GM23338 (cell line): ENCODE measurements around the gene C19orf18. TPM values are rescaled to one million over a fixed set of nuclear protein-coding genes. Genes with fewer than 3 reads are reported as not detected.

Experiments
- ATAC-seq: fragments of 200-7000 bp; cut with Tn5 transposase; 3 replicates; pipeline ENCODE4 v1.9.1; 2020
- DNase-seq: peaks from one replicate; pipeline ENCODE4 v3.0.0-alpha.2; 2015; ENCODE audit warnings: low spot score
- H2AFZ ChIP-seq: fragments of 200-600 bp; sonication (generic); 2 replicates; pipeline ENCODE4 v1.8.0; 2016; ENCODE audit warnings: antibody characterized with exemption, mild to moderate bottlenecking, moderate library complexity
- H3F3A ChIP-seq: fragments of 200-600 bp; sonication (generic); replicated peaks from 2 replicates; pipeline ENCODE4 v1.8.0; 2017; ENCODE audit warnings: antibody characterized with exemption, mixed run types, low read depth
- H3K27ac ChIP-seq: fragments of 200-600 bp; sonication (generic); 2 replicates; pipeline ENCODE4 v1.6.1; 2016; ENCODE audit warnings: low read depth
- H3K27me3 ChIP-seq: fragments of 200-600 bp; sonication (generic); 2 replicates; pipeline ENCODE4 v1.8.0; 2016; ENCODE audit warnings: mild to moderate bottlenecking, mixed run types, moderate library complexity; ENCODE audit not compliant: insufficient read depth
- H3K36me3 ChIP-seq: fragments of 200-600 bp; sonication (generic); 2 replicates; pipeline ENCODE4 v1.8.0; 2016; ENCODE audit warnings: mild to moderate bottlenecking; ENCODE audit not compliant: insufficient read depth
- H3K4me1 ChIP-seq: fragments of 200-600 bp; sonication (generic); 2 replicates; pipeline ENCODE4 v1.8.0; 2016; ENCODE audit warnings: mild to moderate bottlenecking, moderate library complexity; ENCODE audit not compliant: insufficient read depth
- H3K4me2 ChIP-seq: fragments of 200-600 bp; sonication (generic); 2 replicates; pipeline ENCODE4 v1.7.1; 2017; ENCODE audit warnings: mixed run types
- H3K4me3 ChIP-seq: fragments of 200-600 bp; sonication (generic); 2 replicates; pipeline ENCODE4 v1.6.1; 2016; ENCODE audit warnings: mixed run types
- H3K79me2 ChIP-seq: fragments of 200-600 bp; sonication (generic); replicated peaks from 2 replicates; pipeline ENCODE4 v1.8.0; 2017; ENCODE audit warnings: mild to moderate bottlenecking; ENCODE audit not compliant: insufficient read depth
- H3K9me2 ChIP-seq: fragments of 200-600 bp; sonication (generic); 2 replicates; pipeline ENCODE4 v1.8.0; 2017; ENCODE audit not compliant: insufficient read depth
- H4K20me1 ChIP-seq: fragments of 200-600 bp; sonication (generic); replicated peaks from 2 replicates; pipeline ENCODE4 v1.8.0; 2017; ENCODE audit warnings: mild to moderate bottlenecking; ENCODE audit not compliant: insufficient read depth
- H3K27ac Mint-ChIP-seq: 2 replicates; pipeline ENCODE4 v1.8.0; 2020; ENCODE audit warnings: inconsistent platforms, mild to moderate bottlenecking, moderate library complexity, mixed read lengths
- H3K27me3 Mint-ChIP-seq: 3 replicates; pipeline ENCODE4 v1.8.0; 2022; ENCODE audit warnings: low read depth, mild to moderate bottlenecking, moderate library complexity, mixed read lengths, inconsistent platforms; ENCODE audit not compliant: insufficient read depth, poor library complexity
- H3K36me3 Mint-ChIP-seq: 3 replicates; pipeline ENCODE4 v1.8.0; 2021; ENCODE audit warnings: low read depth, mild to moderate bottlenecking, inconsistent platforms, moderate library complexity, mixed read lengths
- H3K4me1 Mint-ChIP-seq: 3 replicates; pipeline ENCODE4 v1.8.0; 2020; ENCODE audit warnings: mild to moderate bottlenecking, inconsistent platforms, mixed read lengths
- H3K4me3 Mint-ChIP-seq: 3 replicates; pipeline ENCODE4 v1.8.0; 2021; ENCODE audit warnings: moderate library complexity, mild to moderate bottlenecking, inconsistent platforms, mixed read lengths
- H3K9me3 Mint-ChIP-seq: 3 replicates; pipeline ENCODE4 v1.8.0; 2020; ENCODE audit warnings: moderate library complexity, mild to moderate bottlenecking, inconsistent platforms, mixed read lengths
- CREB1 ChIP-seq: fragments of 250-450 bp; sonication (Bioruptor Pico); IDR thresholded peaks from 2 replicates; pipeline ENCODE4 v1.5.0; 2020; ENCODE audit warnings: low read depth, mild to moderate bottlenecking, moderate library complexity
- ETS1 ChIP-seq: IDR thresholded peaks from 2 replicates; pipeline ENCODE4 v1.6.1; 2016; ENCODE audit warnings: antibody characterized with exemption
- EZH2 ChIP-seq: fragments of 200-600 bp; sonication (generic); IDR thresholded peaks from one replicate; pipeline ENCODE4 v1.8.0; 2017; ENCODE audit warnings: antibody characterized with exemption, mild to moderate bottlenecking, low read depth; ENCODE audit not compliant: unreplicated experiment
- EZH2phosphoT487 ChIP-seq: fragments of 200-600 bp; sonication (generic); IDR thresholded peaks from one replicate; pipeline ENCODE4 v1.8.1; 2018; ENCODE audit warnings: antibody characterized with exemption; ENCODE audit not compliant: unreplicated experiment
- JUNB ChIP-seq: IDR thresholded peaks from one replicate; pipeline ENCODE4 v1.6.1; 2016; ENCODE audit warnings: antibody characterized with exemption; ENCODE audit not compliant: unreplicated experiment
- NANOG ChIP-seq: IDR thresholded peaks from 2 replicates; pipeline ENCODE4 v1.6.1; 2016; ENCODE audit warnings: antibody characterized with exemption, borderline replicate concordance
- POLR2AphosphoS5 ChIP-seq: IDR thresholded peaks from 2 replicates; pipeline ENCODE4 v1.6.1; 2016; ENCODE audit warnings: antibody characterized with exemption, low read depth
- STAT1 ChIP-seq: IDR thresholded peaks from one replicate; pipeline ENCODE4 v1.6.1; 2016; ENCODE audit warnings: antibody characterized with exemption; ENCODE audit not compliant: unreplicated experiment
- ZNF114 ChIP-seq: fragments of 250-450 bp; sonication (Bioruptor Pico); IDR thresholded peaks from 2 replicates; pipeline ENCODE4 v1.5.0; 2020; ENCODE audit warnings: mild to moderate bottlenecking, moderate library complexity
- ZNF331 ChIP-seq: fragments of 250-450 bp; sonication (Bioruptor Pico); IDR thresholded peaks from 2 replicates; pipeline ENCODE4 v1.5.0; 2020; ENCODE audit warnings: low read depth, mild to moderate bottlenecking, moderate library complexity
- polyA plus RNA-seq: library from polyadenylated mRNA; unstranded; fragments of >200 nt; fragmentation: Nextera tagmentation; extraction: Ambion mirVana; gene quantifications from 2 replicates; pipeline ENCODE4 v1.2.1, GENCODE V29; 2016
- total RNA-seq: library from RNA; depleted of rRNA; stranded (reverse); fragments of >200 nt; shearing (Covaris generic); gene quantifications from 2 replicates; pipeline ENCODE4 v1.2.3, GENCODE V29; 2014
- TF ChIP-seq, protein P1 (sequence below), 2 experiments: fragments of 200-600 bp in 1 of 2; sonication (generic) in 1 of 2; conservative IDR thresholded peaks; 2 replicates each; pipeline versions ENCODE4 v1.5.1 to v1.6.1; 2016 to 2017; ENCODE audit warnings: antibody characterized with exemption in 2 of 2, low read depth in 2 of 2, mild to moderate bottlenecking in 2 of 2, moderate library complexity in 1 of 2
- TF ChIP-seq, protein P2 (sequence below): fragments of 250-450 bp; sonication (Bioruptor Pico); IDR thresholded peaks from 2 replicates; pipeline ENCODE4 v1.5.0; 2020; ENCODE audit warnings: mild to moderate bottlenecking, moderate library complexity

Gene C19orf18
- total and polyA plus RNA-seq, 2 experiments from 2014 or later = 1.0 TPM; not detected in 1

DNA sequence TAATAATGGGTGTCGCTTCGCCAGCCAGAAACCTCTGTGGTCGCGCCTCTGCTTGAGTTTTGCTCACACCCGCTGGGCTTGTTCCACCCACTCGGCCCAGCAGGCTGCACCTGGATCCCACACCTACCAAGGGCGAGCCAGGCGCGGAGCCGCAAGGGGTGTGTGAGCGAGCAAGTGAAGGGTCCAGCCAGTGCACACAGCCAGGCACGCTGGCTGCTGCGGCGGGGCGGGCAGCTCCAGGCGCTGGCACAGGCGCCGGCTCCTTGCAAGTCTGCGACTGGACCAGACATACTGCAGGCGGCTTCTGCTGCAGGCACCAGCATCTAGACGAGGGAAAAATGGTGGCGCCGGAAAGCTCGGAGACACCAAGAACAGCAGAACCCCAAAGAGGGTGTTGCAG is 25.0 kb downstream of the C19orf18 start:
- Mint-ChIP-seq H3K36me3 (peaks cover 17% of the 10 kb centered on the region), H3K27me3 (peaks cover 10% of the 10 kb centered on the region), H3K4me3 (no peak overlapping the region), H3K4me1 (peaks cover 12% of the 10 kb centered on the region), H3K9me3 (peaks cover 46% of the 10 kb centered on the region), H3K27ac (no peak overlapping the region)
- Histone ChIP-seq H3K36me3 (no peaks in the 10 kb centered on the region), H3K27me3 (no peaks in the 10 kb centered on the region), H3K4me2 (no peak overlapping the region), H3K79me2 (peaks cover 32% of the 10 kb centered on the region), H3F3A (no peaks in the 10 kb centered on the region), H4K20me1 (peaks cover 14% of the 10 kb centered on the region), H3K4me1 (peaks cover 8% of the 10 kb centered on the region), H2AFZ (no peak overlapping the region), H3K27ac (no peak overlapping the region), H3K9me2 (0 out of 2 replicates have a peak, but pooled peaks cover 3% of the 10 kb centered on the region), H3K4me3 (no peak overlapping the region)
- no peak for TF ChIP-seq JUNB
- no peak for TF ChIP-seq NANOG
- TF ChIP-seq, protein P1, sequence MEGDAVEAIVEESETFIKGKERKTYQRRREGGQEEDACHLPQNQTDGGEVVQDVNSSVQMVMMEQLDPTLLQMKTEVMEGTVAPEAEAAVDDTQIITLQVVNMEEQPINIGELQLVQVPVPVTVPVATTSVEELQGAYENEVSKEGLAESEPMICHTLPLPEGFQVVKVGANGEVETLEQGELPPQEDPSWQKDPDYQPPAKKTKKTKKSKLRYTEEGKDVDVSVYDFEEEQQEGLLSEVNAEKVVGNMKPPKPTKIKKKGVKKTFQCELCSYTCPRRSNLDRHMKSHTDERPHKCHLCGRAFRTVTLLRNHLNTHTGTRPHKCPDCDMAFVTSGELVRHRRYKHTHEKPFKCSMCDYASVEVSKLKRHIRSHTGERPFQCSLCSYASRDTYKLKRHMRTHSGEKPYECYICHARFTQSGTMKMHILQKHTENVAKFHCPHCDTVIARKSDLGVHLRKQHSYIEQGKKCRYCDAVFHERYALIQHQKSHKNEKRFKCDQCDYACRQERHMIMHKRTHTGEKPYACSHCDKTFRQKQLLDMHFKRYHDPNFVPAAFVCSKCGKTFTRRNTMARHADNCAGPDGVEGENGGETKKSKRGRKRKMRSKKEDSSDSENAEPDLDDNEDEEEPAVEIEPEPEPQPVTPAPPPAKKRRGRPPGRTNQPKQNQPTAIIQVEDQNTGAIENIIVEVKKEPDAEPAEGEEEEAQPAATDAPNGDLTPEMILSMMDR (conservative IDR thresholded peaks at IDR 0.05; ENCODE audit: low read depth in 2 of 2) = no peak
- no peak for TF ChIP-seq EZH2phosphoT487
- TF ChIP-seq ETS1 = no peak
- no peak for TF ChIP-seq STAT1
- TF ChIP-seq POLR2AphosphoS5 = no peak
- TF ChIP-seq EZH2 = no peak
- TF ChIP-seq CREB1 (CRISPR knock-in tag) = no peak
- TF ChIP-seq ZNF331 (CRISPR knock-in tag) = no peak
- TF ChIP-seq ZNF114 (CRISPR knock-in tag) = no peak
- TF ChIP-seq, protein P2, sequence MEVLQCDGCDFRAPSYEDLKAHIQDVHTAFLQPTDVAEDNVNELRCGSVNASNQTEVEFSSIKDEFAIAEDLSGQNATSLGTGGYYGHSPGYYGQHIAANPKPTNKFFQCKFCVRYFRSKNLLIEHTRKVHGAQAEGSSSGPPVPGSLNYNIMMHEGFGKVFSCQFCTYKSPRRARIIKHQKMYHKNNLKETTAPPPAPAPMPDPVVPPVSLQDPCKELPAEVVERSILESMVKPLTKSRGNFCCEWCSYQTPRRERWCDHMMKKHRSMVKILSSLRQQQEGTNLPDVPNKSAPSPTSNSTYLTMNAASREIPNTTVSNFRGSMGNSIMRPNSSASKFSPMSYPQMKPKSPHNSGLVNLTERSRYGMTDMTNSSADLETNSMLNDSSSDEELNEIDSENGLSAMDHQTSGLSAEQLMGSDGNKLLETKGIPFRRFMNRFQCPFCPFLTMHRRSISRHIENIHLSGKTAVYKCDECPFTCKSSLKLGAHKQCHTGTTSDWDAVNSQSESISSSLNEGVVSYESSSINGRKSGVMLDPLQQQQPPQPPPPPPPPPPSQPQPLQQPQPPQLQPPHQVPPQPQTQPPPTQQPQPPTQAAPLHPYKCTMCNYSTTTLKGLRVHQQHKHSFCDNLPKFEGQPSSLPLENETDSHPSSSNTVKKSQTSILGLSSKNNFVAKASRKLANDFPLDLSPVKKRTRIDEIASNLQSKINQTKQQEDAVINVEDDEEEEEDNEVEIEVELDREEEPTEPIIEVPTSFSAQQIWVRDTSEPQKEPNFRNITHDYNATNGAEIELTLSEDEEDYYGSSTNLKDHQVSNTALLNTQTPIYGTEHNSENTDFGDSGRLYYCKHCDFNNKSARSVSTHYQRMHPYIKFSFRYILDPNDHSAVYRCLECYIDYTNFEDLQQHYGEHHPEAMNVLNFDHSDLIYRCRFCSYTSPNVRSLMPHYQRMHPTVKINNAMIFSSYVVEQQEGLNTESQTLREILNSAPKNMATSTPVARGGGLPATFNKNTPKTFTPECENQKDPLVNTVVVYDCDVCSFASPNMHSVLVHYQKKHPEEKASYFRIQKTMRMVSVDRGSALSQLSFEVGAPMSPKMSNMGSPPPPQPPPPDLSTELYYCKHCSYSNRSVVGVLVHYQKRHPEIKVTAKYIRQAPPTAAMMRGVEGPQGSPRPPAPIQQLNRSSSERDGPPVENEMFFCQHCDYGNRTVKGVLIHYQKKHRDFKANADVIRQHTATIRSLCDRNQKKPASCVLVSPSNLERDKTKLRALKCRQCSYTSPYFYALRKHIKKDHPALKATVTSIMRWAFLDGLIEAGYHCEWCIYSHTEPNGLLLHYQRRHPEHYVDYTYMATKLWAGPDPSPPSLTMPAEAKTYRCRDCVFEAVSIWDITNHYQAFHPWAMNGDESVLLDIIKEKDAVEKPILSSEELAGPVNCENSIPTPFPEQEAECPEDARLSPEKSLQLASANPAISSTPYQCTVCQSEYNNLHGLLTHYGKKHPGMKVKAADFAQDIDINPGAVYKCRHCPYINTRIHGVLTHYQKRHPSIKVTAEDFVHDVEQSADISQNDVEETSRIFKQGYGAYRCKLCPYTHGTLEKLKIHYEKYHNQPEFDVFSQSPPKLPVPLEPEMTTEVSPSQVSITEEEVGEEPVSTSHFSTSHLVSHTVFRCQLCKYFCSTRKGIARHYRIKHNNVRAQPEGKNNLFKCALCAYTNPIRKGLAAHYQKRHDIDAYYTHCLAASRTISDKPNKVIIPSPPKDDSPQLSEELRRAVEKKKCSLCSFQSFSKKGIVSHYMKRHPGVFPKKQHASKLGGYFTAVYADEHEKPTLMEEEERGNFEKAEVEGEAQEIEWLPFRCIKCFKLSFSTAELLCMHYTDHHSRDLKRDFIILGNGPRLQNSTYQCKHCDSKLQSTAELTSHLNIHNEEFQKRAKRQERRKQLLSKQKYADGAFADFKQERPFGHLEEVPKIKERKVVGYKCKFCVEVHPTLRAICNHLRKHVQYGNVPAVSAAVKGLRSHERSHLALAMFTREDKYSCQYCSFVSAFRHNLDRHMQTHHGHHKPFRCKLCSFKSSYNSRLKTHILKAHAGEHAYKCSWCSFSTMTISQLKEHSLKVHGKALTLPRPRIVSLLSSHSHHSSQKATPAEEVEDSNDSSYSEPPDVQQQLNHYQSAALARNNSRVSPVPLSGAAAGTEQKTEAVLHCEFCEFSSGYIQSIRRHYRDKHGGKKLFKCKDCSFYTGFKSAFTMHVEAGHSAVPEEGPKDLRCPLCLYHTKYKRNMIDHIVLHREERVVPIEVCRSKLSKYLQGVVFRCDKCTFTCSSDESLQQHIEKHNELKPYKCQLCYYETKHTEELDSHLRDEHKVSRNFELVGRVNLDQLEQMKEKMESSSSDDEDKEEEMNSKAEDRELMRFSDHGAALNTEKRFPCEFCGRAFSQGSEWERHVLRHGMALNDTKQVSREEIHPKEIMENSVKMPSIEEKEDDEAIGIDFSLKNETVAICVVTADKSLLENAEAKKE (CRISPR knock-in tag) = no peak
- no peak for DNase-seq
- ATAC-seq = no peak
